A673 (cell line): ENCODE measurements around the gene ETAA1.

Experiments
- CTCF ChIP-seq: fragments of 300-800, 200-600 bp; sonication (generic); conservative IDR thresholded peaks from 2 replicates; pipeline ENCODE4 v1.5.1; 2017; ENCODE audit warnings: low read depth, mild to moderate bottlenecking, antibody characterized with exemption, low read length, moderate library complexity, mixed read lengths
- EZH2 ChIP-seq: fragments of 200-600 bp; sonication (generic); IDR thresholded peaks from 2 replicates; pipeline ENCODE4 v1.6.1; 2017; ENCODE audit warnings: borderline replicate concordance, low read depth, mild to moderate bottlenecking, mixed read lengths, antibody characterized with exemption, low read length; ENCODE audit not compliant: poor library complexity, severe bottlenecking

- TF ChIP-seq CTCF (no peak), EZH2 (no peak)
These were observed 3.7 kb downstream of the ETAA1 start for GRCh38 chr2:67400560-67401485.
